Esophagus muscularis mucosa (tissue), 4 donors: Measurements from ENCODE around the gene FAM181A. TPM values are rescaled to one million over a fixed set of nuclear protein-coding genes. Genes with fewer than 3 reads are reported as not detected.

Experiments
- DNase-seq: peaks from one replicate; pipeline ENCODE4 v3.0.0-alpha.2; 2017; ENCODE audit errors: extremely low spot score
- H3K27ac ChIP-seq, 4 donors: fragments of 200-600 bp; sonication (generic); replicated peaks in 1 of 4; 1 replicate in 3 of 4; 2 replicates in 1 of 4; pipeline ENCODE4 v1.5.1; 2016 to 2019; ENCODE audit warnings: mild to moderate bottlenecking in 1 of 4
- H3K27me3 ChIP-seq, 4 donors: fragments of 200-600 bp; sonication (generic); one replicate each; pipeline versions ENCODE4 v1.5.1 to v1.6.0; 2016 to 2019
- H3K36me3 ChIP-seq, 4 donors: fragments of 200-600 bp; sonication (generic); one replicate each; pipeline ENCODE4 v1.5.1; 2016 to 2019
- H3K4me1 ChIP-seq, 4 donors: fragments of 200-600 bp; sonication (generic); one replicate each; pipeline ENCODE4 v1.5.1; 2016 to 2019
- H3K4me3 ChIP-seq, 4 donors: fragments of 200-600 bp; sonication (generic); 1 replicate in 2 of 4; 2 replicates in 2 of 4; pipeline ENCODE4 v1.5.1; 2016 to 2019; ENCODE audit warnings: mild to moderate bottlenecking in 4 of 4, moderate library complexity in 1 of 4
- H3K9me3 ChIP-seq, 4 donors: fragments of 200-600 bp; sonication (generic); 1 replicate in 3 of 4; 2 replicates in 1 of 4; pipeline ENCODE4 v1.5.1; 2016 to 2019
- EP300 ChIP-seq: sonication (generic); formaldehyde crosslinking; IDR thresholded peaks from one replicate; pipeline ENCODE4 v1.6.1; 2017; ENCODE audit warnings: antibody characterized with exemption
- POLR2A ChIP-seq: fragments of 450-650 bp; IDR thresholded peaks from one replicate; pipeline ENCODE4 v1.6.1; 2017; ENCODE audit warnings: antibody characterized with exemption, moderate library complexity, mild to moderate bottlenecking, low read depth
- POLR2AphosphoS5 ChIP-seq, 2 donors: sonication (generic); formaldehyde crosslinking; IDR thresholded peaks; one replicate each; pipeline ENCODE4 v1.6.1; 2017; ENCODE audit warnings: antibody characterized with exemption in 2 of 2
- WGBS: methylation state at CpG from one replicate; pipeline ENCODE4 v1.1.5; 2018; 5-methylcytosine and 5-hydroxymethylcytosine counted together
- intact Hi-C: fragments of 100-400 bp; cut with DNase I; formaldehyde crosslinking; loops from one replicate; pipeline ENCODE4 v1.15.1; 2023
- total RNA-seq, 4 donors: library from RNA; depleted of rRNA; stranded (reverse); fragments of >200 nt; gene quantifications; one replicate each; pipeline versions ENCODE4 v1.1.0 to v1.2.1, GENCODE V29; 2016
- TF ChIP-seq, protein P1 (sequence below), 3 experiments: fragments of 200-600 bp in 2 of 3; fragments of 450-650 bp in 1 of 3; sonication (generic) in 2 of 3; IDR thresholded peaks; one replicate each; pipeline ENCODE4 v1.5.1; 2017 to 2019; ENCODE audit warnings: antibody characterized with exemption in 3 of 3, mild to moderate bottlenecking in 2 of 3, moderate library complexity in 1 of 3

FAM181A gene
- total RNA-seq, 4 donors from 2014 or later: not detected

DNA sequence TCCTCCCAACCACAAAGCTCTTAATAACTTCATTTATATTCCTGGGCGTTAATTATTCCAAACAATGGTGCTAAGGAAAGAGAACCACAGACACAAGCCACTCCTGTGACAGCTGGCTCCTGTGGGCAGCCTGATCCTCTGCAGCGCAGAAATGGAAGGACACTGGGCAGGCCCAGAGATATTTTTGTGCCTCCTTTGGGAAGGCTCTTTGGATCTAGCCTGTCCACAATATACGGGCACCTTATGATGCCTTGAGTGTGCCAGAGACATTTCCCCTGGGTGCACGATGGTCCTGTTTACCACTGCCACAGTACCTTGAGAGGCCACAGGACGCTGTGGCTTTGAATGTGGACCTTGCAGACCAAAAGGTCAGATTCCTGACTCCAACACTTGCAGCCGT is 47.2 kb downstream of the FAM181A start:
- 47% methylated on average over 5 of the region's 6 CpGs for WGBS
- Histone ChIP-seq H3K4me1 (peaks cover 39 to 81% (median 74%) of the 10 kb centered on the region in 4 donors), H3K27ac (peak overlapping the region; percentile 89 to 95 (median 93)), H3K36me3 (no peaks in the 10 kb centered on the region), H3K27me3 (no peaks in the 10 kb centered on the region), H3K9me3 (no peaks in the 10 kb centered on the region), H3K4me3 (peak overlapping the region; percentile 44 to 66 (median 64))
- intact Hi-C loops: no loop called here
- TF ChIP-seq POLR2A (no peak), POLR2AphosphoS5 (IDR thresholded peaks at IDR 0.05) (peak in 1 of 2 donors; percentile 27), EP300 (no peak)
- TF ChIP-seq, protein P1, sequence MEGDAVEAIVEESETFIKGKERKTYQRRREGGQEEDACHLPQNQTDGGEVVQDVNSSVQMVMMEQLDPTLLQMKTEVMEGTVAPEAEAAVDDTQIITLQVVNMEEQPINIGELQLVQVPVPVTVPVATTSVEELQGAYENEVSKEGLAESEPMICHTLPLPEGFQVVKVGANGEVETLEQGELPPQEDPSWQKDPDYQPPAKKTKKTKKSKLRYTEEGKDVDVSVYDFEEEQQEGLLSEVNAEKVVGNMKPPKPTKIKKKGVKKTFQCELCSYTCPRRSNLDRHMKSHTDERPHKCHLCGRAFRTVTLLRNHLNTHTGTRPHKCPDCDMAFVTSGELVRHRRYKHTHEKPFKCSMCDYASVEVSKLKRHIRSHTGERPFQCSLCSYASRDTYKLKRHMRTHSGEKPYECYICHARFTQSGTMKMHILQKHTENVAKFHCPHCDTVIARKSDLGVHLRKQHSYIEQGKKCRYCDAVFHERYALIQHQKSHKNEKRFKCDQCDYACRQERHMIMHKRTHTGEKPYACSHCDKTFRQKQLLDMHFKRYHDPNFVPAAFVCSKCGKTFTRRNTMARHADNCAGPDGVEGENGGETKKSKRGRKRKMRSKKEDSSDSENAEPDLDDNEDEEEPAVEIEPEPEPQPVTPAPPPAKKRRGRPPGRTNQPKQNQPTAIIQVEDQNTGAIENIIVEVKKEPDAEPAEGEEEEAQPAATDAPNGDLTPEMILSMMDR (IDR thresholded peaks at IDR 0.05): no peak
- DNase-seq: no peak

GRCh38 chr14:93974833-93975232 is 47.7 kb downstream of the FAM181A start:
- Histone ChIP-seq H3K4me3 (peak overlapping the region; percentile 44 to 66 (median 64)), H3K27ac (peak overlapping the region; percentile 89 to 95 (median 93)), H3K4me1 (peaks cover 34 to 77% (median 72%) of the 10 kb centered on the region in 4 donors), H3K27me3 (no peaks in the 10 kb centered on the region), H3K9me3 (no peaks in the 10 kb centered on the region), H3K36me3 (no peaks in the 10 kb centered on the region)
- intact Hi-C loops: no loop called here
- 37% methylated on average over 2 of the region's 12 CpGs for WGBS
- no peak for DNase-seq
- peak; percentile 42 for TF ChIP-seq POLR2A
- no peak for TF ChIP-seq POLR2AphosphoS5 (IDR thresholded peaks at IDR 0.05)
- TF ChIP-seq EP300: no peak
- TF ChIP-seq, protein P1 (IDR thresholded peaks at IDR 0.05): no peak

GRCh38 chr14:93975791-93976476 is 48.8 kb downstream of the FAM181A start:
- no peaks in the 10 kb centered on the region for H3K36me3 ChIP-seq
- peak overlapping the region; percentile 44 to 66 (median 64) for H3K4me3 ChIP-seq
- no peaks in the 10 kb centered on the region for H3K9me3 ChIP-seq
- no peak for TF ChIP-seq POLR2AphosphoS5 (IDR thresholded peaks at IDR 0.05)
- TF ChIP-seq, protein P1 (IDR thresholded peaks at IDR 0.05): peak in 1 of 3 experiments; percentile 24
- intact Hi-C loops: no loop called here
- no peaks in the 10 kb centered on the region for H3K27me3 ChIP-seq
- no peak for DNase-seq
- peak overlapping the region; percentile 89 to 95 (median 93) for H3K27ac ChIP-seq
- peaks cover 32 to 76% (median 72%) of the 10 kb centered on the region in 4 donors for H3K4me1 ChIP-seq
- 40% methylated on average over 9 of the region's 9 CpGs for WGBS

DNA sequence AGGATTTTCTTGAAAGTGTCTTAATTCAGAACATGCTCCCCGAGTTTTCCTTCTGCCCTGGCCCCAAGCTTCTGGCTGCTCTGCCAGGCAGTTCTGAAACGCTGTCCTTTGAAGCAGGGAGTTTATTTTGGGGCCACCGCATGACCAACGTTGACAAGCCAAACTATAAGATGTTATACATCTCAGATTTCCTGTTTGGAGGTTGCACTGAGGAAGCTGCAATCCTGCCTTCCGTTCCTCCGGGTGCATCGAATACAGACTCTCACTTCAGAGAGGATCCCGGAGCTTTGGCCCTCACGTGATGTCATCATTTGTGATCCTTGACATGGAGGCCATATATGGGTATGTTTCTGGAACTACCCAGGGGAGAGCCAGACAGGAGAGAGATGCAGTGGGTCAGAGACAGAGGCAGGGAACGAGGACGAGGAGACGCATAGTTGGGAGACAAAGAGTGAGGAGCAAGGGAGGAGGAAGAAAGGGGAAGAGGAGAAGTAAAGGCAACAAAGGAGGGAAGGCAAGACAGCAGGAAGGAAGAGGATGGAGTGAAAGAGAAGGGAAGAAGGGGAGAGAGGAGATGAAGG is 49.4 kb downstream of the FAM181A start, which contains the start of gene ASB2:
TSS of gene ASB2 (minus strand) at position 94 of the 581 bp plus-strand sequence. CDS start 12,031 bp downstream, outside the sequence.
- 19% methylated on average over 12 of the region's 12 CpGs for WGBS
- Histone ChIP-seq H3K27me3 (no peaks in the 10 kb centered on the region), H3K4me3 (peak within 1 kb of the TSS; percentile 44 to 66 (median 64)), H3K36me3 (no peaks in the 10 kb centered on the region), H3K9me3 (no peaks in the 10 kb centered on the region), H3K27ac (peak within 1 kb of the TSS; percentile 89 to 95 (median 93)), H3K4me1 (peaks cover 34 to 76% (median 72%) of the 10 kb centered on the region in 4 donors)
- no peak for DNase-seq
- intact Hi-C loops: no loop called here
- peak; percentile 93 to 99 for TF ChIP-seq POLR2AphosphoS5 (IDR thresholded peaks at IDR 0.05)
- peak; percentile 68 for TF ChIP-seq POLR2A
- no peak for TF ChIP-seq EP300
- TF ChIP-seq, protein P1 (IDR thresholded peaks at IDR 0.05): no peak
